Measurements from ENCODE around the gene PCBD2. TPM values are rescaled to one million over a fixed set of nuclear protein-coding genes. Genes with fewer than 3 reads are reported as not detected.

The PCBD2 gene
- total RNA-seq, 1 experiment from 2014 or later: 7.0 TPM

GRCh38 chr5:134864707-134865106 is 40.2 kb upstream of the PCBD2 start:
- ATAC-seq (no peak), DNase-seq (no peak)
- no peaks in the 10 kb centered on the region for H3K36me3 ChIP-seq (ENCODE audit: low read depth, low read length)
- H3K9me2 ChIP-seq (replicated peaks; ENCODE audit: low read length): no peaks in the 10 kb centered on the region
- intact Hi-C loops (cut with micrococcal nuclease): no loop called here
- H2AFZ ChIP-seq (ENCODE audit: low read length): no peak overlapping the region
- no peak overlapping the region for H3K4me3 ChIP-seq (ENCODE audit: low read length)
- TF ChIP-seq CTCF (conservative IDR thresholded peaks at IDR 0.05; ENCODE audit: low read depth, low read length) (no peak), EZH2 (IDR thresholded peaks at IDR 0.05; ENCODE audit: low read length, unreplicated experiment) (no peak), EZH2phosphoT487 (IDR thresholded peaks at IDR 0.05; ENCODE audit: borderline replicate concordance, low read length) (no peak)
- H3F3A ChIP-seq (ENCODE audit: low read length, unreplicated experiment): no peaks in the 10 kb centered on the region
- H3K4me2 ChIP-seq (ENCODE audit: low read length): no peak overlapping the region
- H3K27me3 ChIP-seq (ENCODE audit: low read length): no peaks in the 10 kb centered on the region
- BruUV-seq (replicated peaks): no TSS peak
- no peak overlapping the region for H3K9ac ChIP-seq (ENCODE audit: low read length)
- POLR2A ChIA-PET (ENCODE audit: unreplicated experiment): no interaction called here
- no peak overlapping the region for H3K27ac ChIP-seq (ENCODE audit: low read length)
- H4K20me1 ChIP-seq (ENCODE audit: low read length): no peaks in the 10 kb centered on the region
- H3K4me1 ChIP-seq (ENCODE audit: insufficient read depth, low read length): no peaks in the 10 kb centered on the region
- H3K9me3 ChIP-seq (ENCODE audit: low read length): no peaks in the 10 kb centered on the region
- CTCF ChIA-PET: no interaction called here
- H3K79me2 ChIP-seq (ENCODE audit: low read length): no peaks in the 10 kb centered on the region

- H3K27ac ChIP-seq (ENCODE audit: low read length): no peak overlapping the region
- peaks cover 15% of the 10 kb centered on the region for H3K79me2 ChIP-seq (ENCODE audit: low read length)
- ChIA-PET POLR2A (ENCODE audit: unreplicated experiment) (interaction anchor here (0.6 kb wide), 1 partner anchor 38 kb away, joined by 7 read pairs; no protein-coding TSS in a partner anchor), CTCF (no interaction called here)
- peak overlapping the region; percentile 96 for H3K4me2 ChIP-seq (ENCODE audit: low read length)
- H3K9ac ChIP-seq (ENCODE audit: low read length): peak overlapping the region; percentile 80; the same call in 1 of the 2 replicates
- no peaks in the 10 kb centered on the region for H3K9me2 ChIP-seq (replicated peaks; ENCODE audit: low read length)
- no peaks in the 10 kb centered on the region for H3K27me3 ChIP-seq (ENCODE audit: low read length)
- H3K4me1 ChIP-seq (ENCODE audit: insufficient read depth, low read length): peaks cover 6% of the 10 kb centered on the region; the same call in 1 of the 2 replicates
- ATAC-seq: no peak
- no peaks in the 10 kb centered on the region for H4K20me1 ChIP-seq (ENCODE audit: low read length)
- H3F3A ChIP-seq (ENCODE audit: low read length, unreplicated experiment): no peaks in the 10 kb centered on the region
- peak overlapping the region; percentile 81; the same call in 1 of the 2 replicates for H3K4me3 ChIP-seq (ENCODE audit: low read length)
- intact Hi-C loops (cut with micrococcal nuclease): no loop called here
- TF ChIP-seq EZH2 (IDR thresholded peaks at IDR 0.05; ENCODE audit: low read length, unreplicated experiment) (no peak), EZH2phosphoT487 (IDR thresholded peaks at IDR 0.05; ENCODE audit: borderline replicate concordance, low read length) (no peak), CTCF (conservative IDR thresholded peaks at IDR 0.05; ENCODE audit: low read depth, low read length) (no peak)
- no peaks in the 10 kb centered on the region for H3K9me3 ChIP-seq (ENCODE audit: low read length)
- H3K36me3 ChIP-seq (ENCODE audit: low read depth, low read length): no peaks in the 10 kb centered on the region
- H2AFZ ChIP-seq (ENCODE audit: low read length): peak overlapping the region; percentile 93
- no peak for DNase-seq
- BruUV-seq (replicated peaks): TSS peak; percentile 72
Measured at GRCh38 chr5:134873494-134873893, 31.4 kb upstream of the PCBD2 start.

- peak within 1 kb of the TSS; percentile 96 for H3K4me2 ChIP-seq (ENCODE audit: low read length)
- CTCF ChIA-PET: no interaction called here
- H3K79me2 ChIP-seq (ENCODE audit: low read length): peaks cover 15% of the 10 kb centered on the region
- H3K36me3 ChIP-seq (ENCODE audit: low read depth, low read length): no peaks in the 10 kb centered on the region
- H4K20me1 ChIP-seq (ENCODE audit: low read length): no peaks in the 10 kb centered on the region
- H2AFZ ChIP-seq (ENCODE audit: low read length): peak within 1 kb of the TSS; percentile 93
- DNase-seq: peak; percentile 72
- H3K9ac ChIP-seq (ENCODE audit: low read length): peak within 1 kb of the TSS; percentile 80
- H3K9me3 ChIP-seq (ENCODE audit: low read length): no peaks in the 10 kb centered on the region
- no peaks in the 10 kb centered on the region for H3K27me3 ChIP-seq (ENCODE audit: low read length)
- H3K4me3 ChIP-seq (ENCODE audit: low read length): peak within 1 kb of the TSS; percentile 81
- peak within 1 kb of the TSS; percentile 47 for H3K27ac ChIP-seq (ENCODE audit: low read length)
- BruUV-seq (replicated peaks): no TSS peak
- H3K9me2 ChIP-seq (replicated peaks; ENCODE audit: low read length): no peaks in the 10 kb centered on the region
- peaks cover 6% of the 10 kb centered on the region; the same call in 1 of the 2 replicates for H3K4me1 ChIP-seq (ENCODE audit: insufficient read depth, low read length)
- POLR2A ChIA-PET (ENCODE audit: unreplicated experiment): no interaction called here
- intact Hi-C loops (cut with micrococcal nuclease): no loop called here
- peak; percentile 78 for ATAC-seq
- TF ChIP-seq EZH2phosphoT487 (IDR thresholded peaks at IDR 0.05; ENCODE audit: borderline replicate concordance, low read length): no peak
- TF ChIP-seq EZH2 (IDR thresholded peaks at IDR 0.05; ENCODE audit: low read length, unreplicated experiment): no peak
- no peak for TF ChIP-seq CTCF (conservative IDR thresholded peaks at IDR 0.05; ENCODE audit: low read depth, low read length)
- H3F3A ChIP-seq (ENCODE audit: low read length, unreplicated experiment): no peaks in the 10 kb centered on the region
Measured at GRCh38 chr5:134873987-134874830, 30.7 kb upstream of the PCBD2 start, which contains the start of gene TXNDC15. TSS of gene TXNDC15 (plus strand) at chr5:134874371. CDS start at chr5:134874428, 57 bp downstream.
